HepG2 (cell line): Measurements from ENCODE around the gene THSD8. TPM values are rescaled to one million over a fixed set of nuclear protein-coding genes. Genes with fewer than 3 reads are reported as not detected.

Source experiments
- ARID4A ChIP-seq: sonication (generic); formaldehyde crosslinking; IDR thresholded peaks from 2 replicates; pipeline ENCODE4 v1.5.0; 2020; ENCODE audit warnings: mild to moderate bottlenecking, missing genetic modification reagents, borderline replicate concordance
- ASH2L ChIP-seq: fragments of 300-600, 200-600 bp; sonication (generic); IDR thresholded peaks from 2 replicates; pipeline ENCODE4 v1.7.0; 2017; ENCODE audit warnings: low read depth, mild to moderate bottlenecking, moderate library complexity, mixed read lengths, low read length; ENCODE audit not compliant: insufficient read length
- ATF2 ChIP-seq: sonication (generic); formaldehyde crosslinking; IDR thresholded peaks from 2 replicates; pipeline ENCODE4 v1.4.0; 2020; ENCODE audit warnings: missing genetic modification reagents
- CREM ChIP-seq, 2 experiments: sonication (generic) in 1 of 2; formaldehyde crosslinking in 1 of 2; IDR thresholded peaks; 2 replicates each; pipeline versions ENCODE4 v1.4.0 to v1.6.1; 2016 to 2020; ENCODE audit warnings: antibody characterized with exemption in 1 of 2, mild to moderate bottlenecking in 1 of 2, missing genetic modification reagents in 1 of 2
- PHF20 ChIP-seq: sonication (generic); formaldehyde crosslinking; IDR thresholded peaks from 2 replicates; pipeline ENCODE4 v1.5.0; 2020; ENCODE audit warnings: mild to moderate bottlenecking, missing genetic modification reagents
- POLR2AphosphoS5 ChIP-seq: IDR thresholded peaks from 2 replicates; pipeline ENCODE4 v1.6.1; 2012; ENCODE audit warnings: low read depth, low read length
- REL ChIP-seq: sonication (generic); formaldehyde crosslinking; conservative IDR thresholded peaks from 2 replicates; pipeline ENCODE4 v1.8.0; 2022; ENCODE audit warnings: mild to moderate bottlenecking, missing genetic modification reagents, moderate library complexity
- REPIN1 ChIP-seq: sonication (generic); formaldehyde crosslinking; IDR thresholded peaks from 2 replicates; pipeline ENCODE4 v1.8.0; 2022; ENCODE audit warnings: missing genetic modification reagents, low read depth, mild to moderate bottlenecking, borderline replicate concordance
- RORA ChIP-seq: sonication (generic); formaldehyde crosslinking; IDR thresholded peaks from 2 replicates; pipeline ENCODE4 v1.5.0; 2020; ENCODE audit warnings: mild to moderate bottlenecking, missing genetic modification reagents, moderate library complexity
- SRF ChIP-seq: IDR thresholded peaks from 2 replicates; pipeline ENCODE4 v1.6.1; 2011; ENCODE audit warnings: mild to moderate bottlenecking, low read depth, low read length, moderate library complexity
- TAF1 ChIP-seq: sonication (generic); formaldehyde crosslinking; IDR thresholded peaks from 2 replicates; pipeline ENCODE4 v1.4.0; 2020; ENCODE audit warnings: missing genetic modification reagents
- XRCC5 ChIP-seq: fragments of 200-400 bp; formaldehyde crosslinking; optimal IDR thresholded peaks from 2 replicates; pipeline ENCODE3; 2017; ENCODE audit warnings: mild to moderate bottlenecking, low read length
- ZBTB14 ChIP-seq: sonication (generic); formaldehyde crosslinking; IDR thresholded peaks from 2 replicates; pipeline ENCODE4 v1.4.0; 2020; ENCODE audit warnings: missing genetic modification reagents
- ZFP41 ChIP-seq: sonication (generic); formaldehyde crosslinking; IDR thresholded peaks from 2 replicates; pipeline ENCODE4 v1.4.0; 2020; ENCODE audit warnings: mild to moderate bottlenecking, missing genetic modification reagents, borderline replicate concordance
- ZNF224 ChIP-seq: sonication (generic); formaldehyde crosslinking; IDR thresholded peaks from 2 replicates; pipeline ENCODE4 v1.5.0; 2020; ENCODE audit warnings: mild to moderate bottlenecking, missing genetic modification reagents
- ZNF337 ChIP-seq: sonication (generic); formaldehyde crosslinking; IDR thresholded peaks from 2 replicates; pipeline ENCODE4 v1.5.1; 2020; ENCODE audit warnings: missing genetic modification reagents, low read depth, mild to moderate bottlenecking, borderline replicate concordance
- ZNF543 ChIP-seq: sonication (generic); formaldehyde crosslinking; IDR thresholded peaks from 2 replicates; pipeline ENCODE4 v1.4.0; 2020; ENCODE audit warnings: mild to moderate bottlenecking, missing genetic modification reagents
- ZNF558 ChIP-seq: sonication (generic); formaldehyde crosslinking; IDR thresholded peaks from 2 replicates; pipeline ENCODE4 v1.9.0; 2022; ENCODE audit warnings: mild to moderate bottlenecking, missing genetic modification reagents, borderline replicate concordance
- ZNF670 ChIP-seq: sonication (generic); formaldehyde crosslinking; IDR thresholded peaks from 2 replicates; pipeline ENCODE4 v1.8.0; 2022; ENCODE audit warnings: mild to moderate bottlenecking, missing genetic modification reagents, borderline replicate concordance
- ZNF747 ChIP-seq: sonication (generic); formaldehyde crosslinking; IDR thresholded peaks from 2 replicates; pipeline ENCODE4 v1.8.1; 2023; ENCODE audit warnings: missing genetic modification reagents, mild to moderate bottlenecking, borderline replicate concordance
- ZNF790 ChIP-seq: sonication (generic); formaldehyde crosslinking; IDR thresholded peaks from 2 replicates; pipeline ENCODE4 v1.8.0; 2022; ENCODE audit warnings: missing genetic modification reagents, mild to moderate bottlenecking, borderline replicate concordance
- polyA plus RNA-seq, 8 experiments: library from polyadenylated mRNA; depleted of rRNA in 3 of 8; stranded (reverse) in 7 of 8; unstranded in 1 of 8; fragments of >200 nt; fragmentation: Illumina TruSeq in 4 of 8; extraction: Trizol in 4 of 8; gene quantifications; 2 replicates each; pipeline versions ENCODE4 v1.2.1 to v1.2.3, GENCODE V29; 2011 to 2016; ENCODE audit warnings: low read depth in 4 of 8, missing spikeins in 1 of 8, mixed read lengths in 1 of 8; ENCODE audit not compliant: insufficient read depth in 1 of 8
- total RNA-seq, 5 experiments: library from RNA; depleted of rRNA; stranded (reverse); fragments of >200 nt; fragmentation: Illumina TruSeq; extraction: Trizol; gene quantifications; 2 replicates each; pipeline ENCODE4 v1.2.3, GENCODE V29; 2016; ENCODE audit warnings: low read depth in 1 of 5
- TF ChIP-seq, protein P1 (sequence below): IDR thresholded peaks from 2 replicates; pipeline ENCODE4 v1.6.1; 2016; ENCODE audit warnings: missing genetic modification reagents, missing compliant biosample characterization

THSD8 gene
- total and polyA plus RNA-seq, 2 of the 13 experiments (the other 11 are each of a cell fraction or from before 2014, with no cell fraction given), result 4.8 to 14.9 TPM

- TF ChIP-seq ZNF790 (CRISPR knock-in tag) (0 out of 2 replicates have a peak, but pooled peaks have one; percentile 57), TAF1 (CRISPR knock-in tag) (peak; percentile 56; the same call in 1 of the 2 replicates), XRCC5 (peak; percentile 72), POLR2AphosphoS5 (no peak), ASH2L (peak; percentile 32), REL (CRISPR knock-in tag) (no peak), ZNF558 (CRISPR knock-in tag) (no peak), ZNF670 (CRISPR knock-in tag) (no peak), ZNF224 (CRISPR knock-in tag) (no peak), SRF (peak; percentile 98), CREM (IDR thresholded peaks at IDR 0.05) (no peak), CREM (CRISPR knock-in tag; IDR thresholded peaks at IDR 0.05) (no peak), ZFP41 (no peak), PHF20 (CRISPR knock-in tag) (no peak), ZNF747 (no peak), ARID4A (CRISPR knock-in tag) (peak; percentile 82), ZNF337 (CRISPR knock-in tag) (no peak), REPIN1 (CRISPR knock-in tag) (no peak), ATF2 (CRISPR knock-in tag) (peak; percentile 40; the same call in 1 of the 2 replicates), RORA (CRISPR knock-in tag) (no peak), ZNF543 (CRISPR knock-in tag) (no peak; the same call in 1 of the 2 replicates), ZBTB14 (CRISPR knock-in tag) (no peak)
- TF ChIP-seq, protein P1, sequence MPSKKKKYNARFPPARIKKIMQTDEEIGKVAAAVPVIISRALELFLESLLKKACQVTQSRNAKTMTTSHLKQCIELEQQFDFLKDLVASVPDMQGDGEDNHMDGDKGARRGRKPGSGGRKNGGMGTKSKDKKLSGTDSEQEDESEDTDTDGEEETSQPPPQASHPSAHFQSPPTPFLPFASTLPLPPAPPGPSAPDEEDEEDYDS (CRISPR knock-in tag), result peak; percentile 44; the same call in 1 of the 2 replicates
Measured at GRCh38 chr19:12789904-12790619, 11.8 kb upstream of the THSD8 start (continued).
